Measurements from ENCODE around the gene CFAP43. TPM values are rescaled to one million over a fixed set of nuclear protein-coding genes. Genes with fewer than 3 reads are reported as not detected.

CFAP43 gene
- total RNA-seq: not detected
- long read RNA-seq, partial matches to known transcripts: 0 of 1 reads
- long read RNA-seq, other reads (novel, unspliced or antisense): 1 of 1 reads

GRCh38 chr10:104231784-104232612 is at the start of gene CFAP43:
Gene CFAP43 (minus strand): TSS chr10:104232364. CDS start chr10:104232246, 118 bp downstream.
- no peak within 1 kb of the TSS for H3K27ac ChIP-seq (replicated peaks)
- intact Hi-C loops (cut with micrococcal nuclease): no loop called here
- TF ChIP-seq CTCF (IDR thresholded peaks at IDR 0.05; ENCODE audit: borderline replicate concordance): no peak
- H3K27me3 ChIP-seq (ENCODE audit: low read depth): peaks cover 11% of the 10 kb centered on the region
- H3K9me3 ChIP-seq (replicated peaks): peaks cover 10% of the 10 kb centered on the region
- no peaks in the 10 kb centered on the region for H3K36me3 ChIP-seq
- DNase-seq: peak; percentile 99
- H3K4me1 ChIP-seq: peaks cover 15% of the 10 kb centered on the region
- peak within 1 kb of the TSS; percentile 90 for H3K4me3 ChIP-seq

DNA sequence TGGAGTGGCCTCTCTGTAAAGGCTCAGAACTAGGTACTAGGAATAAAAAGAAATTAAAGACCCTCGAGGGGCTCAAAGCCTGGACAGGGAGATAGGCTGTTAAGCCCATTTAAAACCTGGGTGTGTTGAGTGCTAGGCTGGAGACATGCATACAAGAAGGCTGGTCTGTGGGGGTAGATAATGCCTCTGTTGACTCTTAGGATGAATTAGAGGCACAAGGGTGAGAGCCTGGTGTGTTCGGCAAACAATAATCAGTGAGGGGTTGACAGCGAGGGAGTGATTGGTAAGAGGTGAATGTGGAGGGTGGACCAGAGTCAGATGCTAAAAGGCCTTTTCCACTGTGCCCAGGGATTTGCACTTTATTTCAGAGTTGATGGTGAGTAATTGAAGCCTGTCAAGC is 49.5 kb upstream of the CFAP43 start:
- TF ChIP-seq CTCF (IDR thresholded peaks at IDR 0.05; ENCODE audit: borderline replicate concordance): no peak

DNA sequence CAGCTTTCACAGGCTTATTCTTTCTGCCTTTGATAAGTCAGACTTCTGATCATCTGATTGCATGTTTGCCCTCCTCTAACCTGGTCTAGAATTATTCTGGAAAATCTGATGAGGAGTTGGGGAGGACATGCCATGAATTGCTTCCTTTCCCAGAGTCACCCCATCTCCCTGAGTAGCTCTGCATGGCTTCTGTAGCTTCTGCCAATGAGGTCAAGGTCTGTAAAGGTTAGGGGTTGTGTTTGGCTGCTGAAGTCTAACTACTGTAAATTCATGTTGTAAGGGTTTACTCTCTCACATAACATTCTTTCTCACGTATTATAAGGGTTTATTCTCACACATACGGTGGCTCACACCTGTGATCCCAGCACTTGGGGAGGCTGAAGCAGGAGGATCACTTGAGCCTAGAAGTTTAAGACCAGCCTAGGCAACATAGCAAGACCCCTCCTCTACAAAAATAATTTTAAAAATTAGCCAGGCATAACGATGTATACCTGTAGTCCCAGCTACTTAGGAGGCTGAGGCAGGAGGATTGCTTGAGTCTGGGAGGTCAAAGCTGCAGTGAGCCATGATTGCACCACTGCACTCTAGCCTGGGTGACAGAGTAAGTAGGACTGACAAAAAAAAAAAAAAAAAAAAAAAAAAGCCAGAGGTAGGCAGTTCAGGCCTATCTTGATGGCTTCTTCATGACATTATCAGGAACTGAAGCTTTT is 47.5 kb upstream of the CFAP43 start:
- intact Hi-C loops (cut with micrococcal nuclease): no loop called here
- peaks cover 3% of the 10 kb centered on the region for H3K4me1 ChIP-seq
- H3K27me3 ChIP-seq (ENCODE audit: low read depth): peaks cover 7% of the 10 kb centered on the region
- H3K4me3 ChIP-seq: no peak overlapping the region
- no peak overlapping the region for H3K27ac ChIP-seq (replicated peaks)
- no peaks in the 10 kb centered on the region for H3K36me3 ChIP-seq
- DNase-seq: no peak
- TF ChIP-seq CTCF (IDR thresholded peaks at IDR 0.05; ENCODE audit: borderline replicate concordance): no peak
- H3K9me3 ChIP-seq (replicated peaks): no peaks in the 10 kb centered on the region

More for the DNA sequence above, 49.5 kb upstream of the CFAP43 start:
- Histone ChIP-seq H3K9me3 (replicated peaks) (no peaks in the 10 kb centered on the region), H3K27ac (replicated peaks) (no peak overlapping the region), H3K27me3 (ENCODE audit: low read depth) (no peaks in the 10 kb centered on the region), H3K4me3 (no peak overlapping the region), H3K36me3 (no peaks in the 10 kb centered on the region), H3K4me1 (no peaks in the 10 kb centered on the region)
- no peak for DNase-seq
- intact Hi-C loops (cut with micrococcal nuclease): no loop called here

DNA sequence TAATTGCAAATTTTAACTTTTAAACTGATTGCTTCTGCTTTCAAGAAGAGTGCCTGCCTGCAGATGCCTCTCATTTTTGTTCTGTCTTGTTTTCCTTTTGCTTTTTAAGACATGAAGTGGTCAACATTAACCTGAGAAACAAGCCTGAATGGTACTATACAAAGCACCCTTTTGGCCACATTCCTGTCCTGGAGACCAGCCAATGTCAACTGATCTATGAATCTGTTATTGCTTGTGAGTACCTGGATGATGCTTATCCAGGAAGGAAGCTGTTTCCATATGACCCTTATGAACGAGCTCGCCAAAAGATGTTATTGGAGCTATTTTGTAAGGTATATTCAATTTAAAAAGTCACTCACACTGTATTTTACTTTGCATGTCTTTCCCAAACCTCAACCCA is 45.6 kb upstream of the CFAP43 start:
- TF ChIP-seq CTCF (IDR thresholded peaks at IDR 0.05; ENCODE audit: borderline replicate concordance): no peak
- H3K27me3 ChIP-seq (ENCODE audit: low read depth): peaks cover 10% of the 10 kb centered on the region
- intact Hi-C loops (cut with micrococcal nuclease): no loop called here
- H3K4me3 ChIP-seq: no peak overlapping the region
- no peak overlapping the region for H3K27ac ChIP-seq (replicated peaks)
- no peak for DNase-seq
- peaks cover 6% of the 10 kb centered on the region for H3K4me1 ChIP-seq
- no peaks in the 10 kb centered on the region for H3K9me3 ChIP-seq (replicated peaks)
- no peaks in the 10 kb centered on the region for H3K36me3 ChIP-seq

- Histone ChIP-seq H3K4me1 (peaks cover 6% of the 10 kb centered on the region), H3K9me3 (replicated peaks) (no peaks in the 10 kb centered on the region), H3K27me3 (ENCODE audit: low read depth) (peaks cover 10% of the 10 kb centered on the region), H3K4me3 (no peak overlapping the region), H3K27ac (replicated peaks) (no peak overlapping the region), H3K36me3 (no peaks in the 10 kb centered on the region)
- no peak for TF ChIP-seq CTCF (IDR thresholded peaks at IDR 0.05; ENCODE audit: borderline replicate concordance)
- no peak for DNase-seq
- intact Hi-C loops (cut with micrococcal nuclease): no loop called here
These were observed 44.0 kb upstream of the CFAP43 start for GRCh38 chr10:104276192-104276591.

Data from left ventricle myocardium inferior (tissue), 1 donor.